ENCODE data around the gene PPRC1.

The PPRC1 gene

GRCh38 chr10:102150970-102151773, 18.3 kb downstream of the PPRC1 start:
- peak in 1 of 6 experiments; percentile 27 for DNase-seq

DNA sequence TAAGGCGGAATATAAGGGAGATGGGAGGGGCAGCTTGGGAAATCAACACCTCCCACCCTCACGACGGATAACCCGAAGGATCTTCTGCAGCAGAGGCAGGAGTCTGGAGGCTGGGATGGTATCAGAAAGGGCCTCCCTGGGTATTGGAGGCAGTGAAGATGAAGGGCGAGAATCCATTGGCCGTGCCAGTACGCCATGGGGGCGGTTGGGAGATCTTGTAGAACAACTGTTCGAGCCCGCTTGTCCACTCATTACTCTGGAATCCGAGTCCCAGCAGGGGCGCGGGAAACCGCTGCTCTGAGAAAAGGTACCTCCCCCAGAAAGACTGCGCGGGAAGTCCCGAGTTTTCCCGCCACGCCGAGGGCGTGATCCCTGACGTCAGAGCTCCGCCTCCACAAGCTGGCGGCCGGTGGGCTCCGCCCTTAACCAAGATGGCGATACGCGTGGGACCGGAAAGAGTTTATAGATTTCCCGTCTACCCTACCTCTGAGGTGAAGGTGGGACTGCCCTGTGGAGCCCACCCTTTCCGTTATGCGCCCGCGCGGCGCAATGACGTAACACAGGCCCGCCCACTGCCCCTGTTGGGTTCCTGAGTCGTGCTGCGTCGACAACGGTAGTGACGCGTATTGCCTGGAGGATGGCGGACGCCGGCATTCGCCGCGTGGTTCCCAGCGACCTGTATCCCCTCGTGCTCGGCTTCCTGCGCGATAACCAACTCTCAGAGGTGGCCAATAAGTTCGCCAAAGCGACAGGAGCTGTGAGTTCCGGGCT, 19.1 kb downstream of the PPRC1 start, which contains the start of gene NOLC1:
Gene NOLC1, plus strand, starts transcription at position 616 of the 771 bp plus-strand sequence. Its CDS starts 22 bp downstream, at position 638.
- DNase-seq, result peak; percentile 98 to 100 (median 99)

GRCh38 chr10:102152545-102152890, 19.7 kb downstream of the PPRC1 start:
- peak in 1 of 6 experiments; percentile 14 for DNase-seq

DNA sequence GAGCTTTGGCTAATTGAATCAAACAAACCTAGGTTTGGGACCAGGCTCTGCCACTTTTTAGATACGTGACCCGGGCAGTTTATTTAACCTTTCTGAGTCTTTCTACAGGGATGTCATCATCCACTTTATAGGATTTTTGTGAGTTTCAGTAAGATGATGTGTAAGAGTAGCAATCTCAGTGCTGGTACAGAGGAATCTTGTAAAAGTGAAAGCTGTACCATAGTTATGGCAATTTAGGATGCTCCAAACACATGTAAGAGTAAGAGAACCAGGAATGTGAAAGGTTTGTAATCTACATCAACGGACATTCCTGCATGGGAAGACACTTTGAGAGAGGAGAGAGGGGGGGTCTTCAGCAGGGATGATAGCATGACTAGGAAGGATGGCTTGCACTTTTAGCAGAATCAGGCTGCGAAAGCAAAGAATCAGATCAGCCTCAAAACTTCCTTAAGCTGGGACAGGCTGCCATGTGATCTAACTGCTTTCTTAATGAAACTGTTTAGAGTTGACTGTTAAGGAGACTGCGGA, 20.3 kb downstream of the PPRC1 start:
- peak in 1 of 6 experiments; percentile 21 for DNase-seq

DNA sequence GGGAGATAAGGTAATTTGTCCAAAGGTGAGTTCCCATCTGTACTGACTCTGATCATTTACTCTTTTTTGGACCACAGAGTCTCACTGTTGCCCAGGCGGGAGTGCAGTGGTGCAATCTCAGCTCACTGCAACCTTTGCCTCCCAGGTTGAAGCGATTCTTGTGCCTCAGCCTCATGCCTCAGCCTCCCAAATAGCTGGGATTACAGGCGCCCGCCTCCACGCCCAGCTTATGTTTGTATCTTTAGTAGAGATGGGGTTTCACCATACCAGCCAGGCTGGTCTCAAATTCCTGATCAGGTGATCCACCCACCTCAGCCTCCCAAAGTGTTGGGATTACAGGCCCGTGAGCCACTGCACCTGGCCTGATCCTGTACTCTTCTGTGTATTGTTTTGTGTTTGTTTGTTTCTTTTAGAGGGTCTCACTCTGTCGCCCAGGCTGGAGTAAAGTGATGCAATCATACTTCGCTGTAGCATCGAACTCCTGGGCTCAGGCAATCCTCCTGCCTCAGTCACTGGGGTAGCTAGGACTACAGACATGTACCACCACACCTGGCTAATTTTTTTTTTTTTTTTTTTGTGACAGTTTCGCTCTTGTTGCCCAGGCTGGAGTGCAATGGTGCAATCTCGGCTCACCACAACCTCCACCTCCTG, 21.8 kb downstream of the PPRC1 start:
- DNase-seq, result no peak

- no peak for DNase-seq
These were observed 24.4 kb downstream of the PPRC1 start for GRCh38 chr10:102157224-102157623.

- DNase-seq, result no peak
These were observed 26.3 kb downstream of the PPRC1 start for GRCh38 chr10:102159051-102159597.

- no peak for DNase-seq
These were observed 27.0 kb downstream of the PPRC1 start for GRCh38 chr10:102159831-102160230.

- DNase-seq, result no peak
These were observed 30.6 kb downstream of the PPRC1 start for GRCh38 chr10:102163342-102163989.

GRCh38 chr10:102167861-102168260, 35.0 kb downstream of the PPRC1 start:
- DNase-seq, result no peak

DNA sequence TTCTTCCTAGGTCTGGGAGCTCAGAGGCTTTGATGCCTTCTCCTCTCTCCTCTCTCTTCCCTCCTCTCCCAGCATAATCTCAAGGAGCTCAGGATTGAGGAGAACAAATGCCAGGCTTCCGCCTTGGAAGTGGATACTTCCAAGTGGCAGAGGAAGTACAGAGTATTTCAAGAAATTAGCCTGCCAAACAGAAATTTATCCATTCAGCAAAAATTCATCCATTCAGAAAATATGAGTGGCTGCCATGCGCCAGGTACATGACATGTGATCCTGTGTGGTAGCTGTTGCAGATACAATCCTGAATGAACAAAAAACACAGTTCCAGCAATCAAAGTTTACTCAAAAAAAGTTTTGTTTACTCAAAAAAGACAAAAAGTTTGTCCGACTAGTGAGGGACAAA, 37.8 kb downstream of the PPRC1 start:
- no peak for DNase-seq

- no peak for DNase-seq
These were observed 39.4 kb downstream of the PPRC1 start for GRCh38 chr10:102172288-102172687.

GRCh38 chr10:102175415-102175814, 42.6 kb downstream of the PPRC1 start:
- DNase-seq, result no peak

- DNase-seq, result no peak
These were observed 51.8 kb downstream of the PPRC1 start for GRCh38 chr10:102184606-102185005.

GRCh38 chr10:102185272-102185671, 52.4 kb downstream of the PPRC1 start:
- DNase-seq, result no peak

GRCh38 chr10:102185811-102186527, 53.1 kb downstream of the PPRC1 start:
- DNase-seq, result no peak

DNA sequence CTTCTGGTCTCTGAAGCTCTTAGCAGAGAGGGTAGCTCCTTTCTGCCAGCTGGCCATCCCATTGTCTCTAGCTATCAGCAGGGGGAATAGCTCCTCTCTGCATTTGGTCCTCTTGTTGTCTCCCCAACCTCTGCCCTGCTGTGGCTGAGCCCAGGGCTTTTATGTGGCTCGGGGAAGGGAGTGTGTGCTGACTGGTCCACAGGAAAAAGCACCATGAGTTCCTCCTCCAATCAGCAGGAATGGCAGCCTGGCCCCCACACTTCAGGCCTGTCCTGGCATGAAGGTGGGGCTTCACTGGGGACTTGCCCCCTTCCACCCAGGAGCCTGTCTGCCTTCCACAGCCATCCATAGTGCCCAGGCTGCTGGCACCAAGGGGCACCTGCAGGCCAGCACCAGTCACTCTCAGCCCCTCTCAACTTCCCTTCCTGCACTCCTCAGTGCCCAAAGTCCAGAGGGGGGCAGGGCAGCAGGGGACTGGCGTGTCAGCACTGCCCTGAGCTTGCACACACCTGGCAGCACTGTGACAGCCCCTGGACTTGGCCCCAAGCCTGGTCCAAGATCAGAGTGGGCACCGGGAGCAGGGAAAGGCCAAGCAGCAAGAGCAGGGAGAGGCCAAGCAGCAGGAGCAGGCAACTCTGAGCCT, 55.6 kb downstream of the PPRC1 start:
- DNase-seq, result no peak

GRCh38 chr10:102188941-102189898, 56.4 kb downstream of the PPRC1 start:
- DNase-seq, result peak in 2 of 6 experiments; percentile 12 to 14

GRCh38 chr10:102191956-102192355, 59.1 kb downstream of the PPRC1 start:
- no peak for DNase-seq

DNA sequence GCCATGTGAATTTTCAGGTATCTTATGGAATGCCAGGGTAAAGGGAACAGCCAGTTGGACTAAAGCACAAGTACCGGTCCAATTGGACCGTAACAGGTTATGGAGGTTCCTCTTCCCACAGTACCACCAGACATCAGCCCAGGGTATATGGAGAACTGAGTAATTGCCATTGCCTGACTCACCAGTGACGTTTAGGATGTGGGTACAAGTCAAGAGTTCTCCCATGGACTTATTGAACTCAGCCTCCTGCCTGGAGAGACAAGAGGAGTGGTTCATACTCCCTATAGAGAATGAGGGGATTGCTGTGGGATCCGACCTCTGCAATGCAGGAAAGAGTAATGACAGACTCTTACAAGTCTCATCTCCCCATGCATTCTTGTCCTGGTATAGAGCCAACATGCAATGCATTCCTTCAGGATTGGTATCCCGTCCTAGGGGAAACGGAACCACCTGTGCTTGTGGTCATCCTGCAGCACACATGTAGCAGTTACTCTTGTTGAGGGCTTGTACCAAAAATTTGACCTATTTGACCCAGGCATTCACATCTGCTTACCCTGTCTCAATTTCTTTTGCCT, 62.5 kb downstream of the PPRC1 start:
- DNase-seq, result no peak
